Dedifferentiated amniotic fluid mesenchymal stem cell (primary cell): ENCODE measurements around the gene HLA-DPA1.
A peak's percentile ranks its signal among the peaks of the same experiment; 100 is the strongest.

Experiments
- DNase-seq: peaks from one replicate; pipeline ENCODE4 v3.0.0-alpha.2; 2016; ENCODE audit errors: extremely low spot score

The HLA-DPA1 gene

DNA sequence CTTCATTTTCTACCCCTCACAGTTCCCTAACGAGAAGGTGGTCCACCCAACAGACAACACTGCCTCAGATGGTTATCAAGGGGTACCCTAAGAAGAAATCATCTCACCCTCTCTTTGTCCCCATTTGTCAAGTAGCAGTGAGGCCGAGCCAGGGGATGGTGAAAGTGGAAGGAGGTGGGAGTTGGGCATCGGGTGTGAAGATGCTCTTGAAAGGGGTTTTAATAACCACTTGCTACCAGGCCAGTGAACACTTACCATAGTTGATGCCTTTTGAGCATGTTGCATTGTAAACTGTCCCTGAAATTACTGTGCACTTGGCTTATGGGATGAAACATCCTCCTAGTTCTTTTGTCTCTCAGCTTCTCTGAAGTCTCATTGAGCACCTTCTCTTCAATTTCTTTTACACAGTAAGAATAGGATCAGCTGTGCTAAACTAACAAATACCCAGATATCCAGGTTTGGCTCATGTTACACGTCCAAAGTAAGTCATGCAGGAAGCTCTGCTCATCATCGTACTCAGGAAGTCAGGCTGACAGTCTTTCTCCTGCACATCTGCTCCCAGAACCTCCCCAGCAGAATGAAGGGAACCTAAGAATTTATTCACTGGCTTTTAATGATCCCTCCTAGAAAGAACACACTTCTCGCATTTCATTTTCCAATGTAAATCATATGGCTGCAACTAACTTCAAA is 15.6 kb upstream of the HLA-DPA1 start:
- no peak for DNase-seq

- DNase-seq = no peak
Observed at GRCh38 chr6:33088258-33088930, 14.9 kb upstream of the HLA-DPA1 start.

- no peak for DNase-seq
Observed at GRCh38 chr6:33085627-33086026, 12.2 kb upstream of the HLA-DPA1 start.

GRCh38 chr6:33082702-33083101 is 9.3 kb upstream of the HLA-DPA1 start:
- DNase-seq = peak; percentile 33

DNA sequence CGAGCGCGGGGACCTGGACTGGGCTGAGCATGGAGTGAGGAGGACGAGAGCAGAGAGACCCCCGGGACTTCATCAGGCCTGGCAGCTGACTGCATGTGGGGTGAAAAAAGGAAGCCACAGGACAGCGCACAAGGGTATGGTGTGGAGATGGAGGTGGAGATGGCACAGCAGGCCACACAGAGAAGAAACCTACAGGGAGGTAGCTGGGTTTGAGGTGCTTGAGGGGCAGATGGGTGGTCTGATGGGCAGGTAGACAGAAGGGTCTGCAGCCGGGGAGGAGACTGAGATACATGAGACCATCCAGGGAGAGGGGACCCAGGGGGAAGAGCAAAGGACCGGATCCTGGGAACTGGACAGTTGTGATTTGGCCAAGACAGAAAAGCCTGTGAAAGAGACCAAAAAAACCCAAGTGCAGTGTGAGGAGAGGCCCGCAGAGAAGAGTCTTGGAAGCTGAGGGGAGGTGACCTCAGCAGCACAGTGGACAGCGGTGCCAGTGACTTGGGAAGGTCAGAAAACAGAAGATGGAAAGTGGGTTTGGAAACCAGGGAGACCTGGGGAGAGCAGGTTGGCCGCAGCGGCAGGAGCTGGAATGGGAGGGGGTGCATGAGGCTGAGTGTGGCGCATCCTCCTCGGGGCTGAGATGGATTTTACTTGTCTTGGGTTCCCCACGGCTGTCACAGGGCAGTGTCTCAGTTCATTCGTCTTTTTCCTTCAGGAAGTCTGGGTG is 7.8 kb upstream of the HLA-DPA1 start:
- DNase-seq = no peak

GRCh38 chr6:33080127-33081089 is 7.0 kb upstream of the HLA-DPA1 start:
- DNase-seq = no peak

GRCh38 chr6:33079580-33079979 is 6.1 kb upstream of the HLA-DPA1 start:
- no peak for DNase-seq

DNA sequence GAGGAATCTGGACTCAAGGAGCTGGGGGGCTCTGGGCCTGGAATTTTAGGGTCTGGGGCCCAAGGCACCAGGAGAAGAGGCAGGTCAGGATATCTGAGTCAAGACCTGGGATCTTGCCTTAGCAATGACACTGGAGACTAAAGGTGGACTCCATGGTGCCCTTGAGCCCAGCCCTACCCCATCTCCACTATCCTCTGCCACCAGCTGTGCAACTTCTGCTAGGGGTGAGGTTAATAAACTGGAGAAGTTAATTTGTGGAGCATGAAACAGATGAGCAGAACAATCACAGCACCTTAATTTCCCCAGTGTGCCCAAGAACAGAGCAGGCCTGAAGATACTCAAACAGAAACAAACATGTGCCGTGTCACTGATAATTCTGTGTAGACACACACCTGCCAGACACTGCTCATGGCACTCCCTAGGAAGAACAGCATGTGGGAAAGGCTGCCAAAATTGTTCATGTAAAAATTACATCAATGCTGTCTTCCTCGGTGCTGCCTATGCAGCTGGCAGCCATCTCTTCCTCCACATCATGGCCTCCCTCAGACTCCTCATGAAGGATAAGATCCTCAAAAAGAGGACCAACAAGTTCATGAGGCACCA is 5.6 kb upstream of the HLA-DPA1 start:
- no peak for DNase-seq

DNA sequence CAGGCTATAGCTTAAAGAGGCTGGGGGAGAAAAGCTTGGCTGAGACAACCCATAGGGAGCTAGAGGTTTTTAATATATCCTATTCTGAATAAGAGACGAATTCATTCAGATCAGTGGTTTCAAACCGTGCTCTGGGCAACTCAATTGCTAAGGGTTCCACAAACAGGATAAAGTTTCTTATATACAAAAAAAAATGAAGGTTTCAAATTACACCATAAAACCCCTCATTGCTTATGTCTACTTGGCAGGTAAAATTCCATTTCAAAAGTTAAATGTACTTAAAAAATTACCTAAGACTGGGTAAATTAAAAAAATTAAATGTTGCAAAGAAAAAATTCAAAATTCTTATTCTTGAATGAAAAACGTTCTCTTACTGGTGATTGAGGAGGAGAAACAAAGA is 5.0 kb upstream of the HLA-DPA1 start:
- DNase-seq = no peak

GRCh38 chr6:33077908-33078307 is 4.5 kb upstream of the HLA-DPA1 start:
- no peak for DNase-seq

- no peak for DNase-seq
Observed at GRCh38 chr6:33076406-33076934, 3.0 kb upstream of the HLA-DPA1 start.

DNA sequence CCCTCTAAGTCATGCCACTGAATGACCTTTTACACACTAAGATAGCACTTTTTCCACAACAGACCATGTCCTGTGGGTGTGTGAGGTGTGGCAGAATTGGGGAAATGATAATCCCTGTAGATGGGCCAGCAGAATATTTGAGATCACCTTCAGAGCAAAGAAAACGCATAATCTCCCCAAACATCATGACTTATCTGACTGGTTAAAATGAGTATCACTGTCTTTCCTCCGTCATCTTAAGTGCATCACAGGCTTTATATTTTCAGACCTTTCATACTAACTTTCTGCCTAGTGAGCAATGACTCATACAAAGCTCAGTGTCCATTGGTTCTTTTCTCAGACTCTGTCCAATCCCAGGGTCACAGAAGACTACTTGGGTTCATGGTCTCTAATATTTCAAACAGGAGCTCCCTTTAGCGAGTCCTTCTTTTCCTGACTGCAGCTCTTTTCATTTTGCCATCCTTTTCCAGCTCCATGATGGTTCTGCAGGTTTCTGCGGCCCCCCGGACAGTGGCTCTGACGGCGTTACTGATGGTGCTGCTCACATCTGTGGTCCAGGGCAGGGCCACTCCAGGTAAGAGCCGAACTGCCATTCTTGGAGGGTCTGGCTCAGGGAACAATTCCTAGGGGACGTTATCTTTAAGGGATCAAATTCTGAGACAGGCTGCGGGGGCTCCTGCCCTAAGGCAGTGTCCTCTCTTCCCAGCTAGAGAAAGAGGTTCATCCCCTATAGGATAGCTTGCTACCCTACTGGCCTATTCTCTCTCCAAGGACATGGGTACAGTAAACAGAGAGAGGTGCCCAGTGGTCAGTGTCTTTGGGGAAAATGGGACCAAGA is 2.3 kb upstream of the HLA-DPA1 start, which contains the start of gene HLA-DPB1:
Gene HLA-DPB1 (plus strand): TSS at position 423 of the 838 bp plus-strand sequence. CDS start 52 bp downstream, at position 475.
- DNase-seq = peak; percentile 35

GRCh38 chr6:33075208-33075567 is 1.7 kb upstream of the HLA-DPA1 start:
- no peak for DNase-seq

- DNase-seq = no peak
Observed at GRCh38 chr6:33072508-33073100, 845 bp downstream of the HLA-DPA1 start.

DNA sequence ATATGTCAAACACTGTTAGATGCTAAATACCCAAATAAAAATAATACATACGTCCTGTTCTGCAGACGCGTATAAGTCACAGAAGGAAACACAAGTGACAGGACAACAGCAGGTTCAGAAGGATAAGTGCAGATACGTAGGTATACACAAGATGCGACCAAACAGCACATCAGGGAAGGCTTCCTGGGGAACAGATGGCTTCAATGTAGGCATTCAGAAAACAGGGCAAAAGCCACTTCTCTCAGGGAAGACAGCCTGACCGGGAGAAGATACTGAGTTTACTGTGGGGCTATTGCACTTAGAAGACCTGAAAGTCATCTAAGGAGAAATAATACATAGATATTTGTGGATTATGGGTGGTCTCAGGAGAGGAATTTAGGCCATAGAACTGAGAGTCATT is 1.9 kb downstream of the HLA-DPA1 start:
- no peak for DNase-seq

GRCh38 chr6:33070909-33071308 is 2.5 kb downstream of the HLA-DPA1 start:
- DNase-seq = no peak

GRCh38 chr6:33069021-33069738 is 4.3 kb downstream of the HLA-DPA1 start:
- no peak for DNase-seq

- DNase-seq = no peak
Observed at GRCh38 chr6:33066917-33067521, 6.4 kb downstream of the HLA-DPA1 start.

DNA sequence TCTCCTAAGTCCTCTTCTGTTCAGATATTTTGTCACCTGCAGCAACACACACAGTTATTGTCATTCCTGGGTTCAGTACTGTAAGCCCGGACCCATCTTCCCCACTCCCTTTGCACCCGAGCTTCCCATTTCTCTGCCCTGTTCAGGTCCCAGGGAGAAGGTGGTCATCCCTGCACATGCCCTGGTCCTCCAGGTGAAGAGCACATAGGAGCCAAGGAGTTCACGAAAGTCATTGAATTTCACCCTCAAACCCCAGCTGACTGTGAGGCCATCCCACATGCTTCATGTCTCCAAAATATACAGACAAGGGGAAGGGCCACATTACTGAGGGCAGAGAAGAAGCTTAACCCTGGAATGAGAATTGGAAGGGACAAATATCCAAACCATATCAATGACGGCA is 8.1 kb downstream of the HLA-DPA1 start:
- DNase-seq = no peak
